ENCODE results near the gene C1orf116.

C1orf116 gene

DNA sequence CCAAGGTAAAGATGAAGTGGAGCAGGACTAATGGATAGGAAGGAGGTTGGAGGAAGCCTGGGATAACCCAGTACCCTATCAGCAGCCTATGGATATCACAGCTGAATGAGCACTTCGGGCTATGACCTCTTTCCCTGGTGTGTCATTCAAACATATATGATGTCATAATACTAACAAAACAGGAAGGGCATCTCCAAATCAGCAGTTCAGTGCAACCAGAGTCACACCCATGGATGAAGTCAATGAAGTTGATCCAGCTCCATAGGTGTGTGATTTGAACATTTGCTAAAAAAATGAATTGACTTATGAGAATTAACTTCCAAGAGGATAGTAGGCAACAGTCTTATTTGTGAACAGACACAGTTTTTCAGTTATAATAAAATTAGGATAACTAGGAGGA, 1.7 kb upstream of the C1orf116 start:
- no peak for DNase-seq

DNA sequence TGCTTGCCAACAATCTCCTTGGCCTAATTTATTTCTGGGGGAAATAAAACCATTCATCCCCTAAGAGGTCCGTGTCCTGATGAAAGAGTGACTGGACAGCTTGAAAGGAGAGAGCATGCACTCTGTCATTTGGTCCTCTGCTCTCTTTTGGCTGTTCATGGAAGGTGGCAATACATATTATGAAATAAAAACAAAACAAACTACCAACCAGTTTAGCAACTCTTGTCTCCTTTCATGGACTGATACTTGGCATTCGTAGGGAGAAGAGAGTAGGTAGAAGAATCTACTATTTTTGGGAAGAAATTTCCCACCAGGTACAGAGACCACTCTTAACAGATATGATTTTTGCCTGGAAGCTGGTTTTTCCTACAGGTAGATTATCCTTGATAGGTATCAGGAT, 746 bp upstream of the C1orf116 start:
- no peak for DNase-seq

DNA sequence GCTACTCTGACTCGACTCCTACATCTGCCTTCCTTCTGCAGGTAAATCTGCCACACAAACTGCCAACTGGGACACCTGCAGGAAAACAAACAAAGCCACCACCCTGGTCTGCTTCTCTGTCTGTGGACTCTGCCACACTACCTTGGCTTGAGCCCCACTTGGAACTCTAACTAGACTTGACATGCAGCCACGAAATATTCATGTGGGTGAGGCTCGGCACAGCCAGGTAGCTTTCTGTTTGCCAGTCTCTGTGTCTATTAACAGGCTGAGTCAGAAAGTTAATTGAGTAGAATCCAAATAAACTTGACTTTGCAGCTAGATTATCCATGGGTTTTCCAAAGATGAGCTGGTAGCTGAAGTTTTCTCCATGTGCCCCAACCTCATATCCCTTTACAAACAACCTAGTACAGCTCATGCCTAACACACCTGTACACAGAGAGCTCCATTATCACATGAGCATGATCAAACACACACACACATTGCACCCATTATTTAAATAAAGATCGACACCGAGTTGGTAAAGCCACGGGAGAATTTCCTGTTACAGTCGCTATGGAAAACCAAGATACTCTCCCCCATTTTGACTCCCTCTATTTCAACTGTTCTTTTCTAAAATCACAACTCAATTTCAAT, 808 bp downstream of the C1orf116 start:
- no peak for DNase-seq

DNA sequence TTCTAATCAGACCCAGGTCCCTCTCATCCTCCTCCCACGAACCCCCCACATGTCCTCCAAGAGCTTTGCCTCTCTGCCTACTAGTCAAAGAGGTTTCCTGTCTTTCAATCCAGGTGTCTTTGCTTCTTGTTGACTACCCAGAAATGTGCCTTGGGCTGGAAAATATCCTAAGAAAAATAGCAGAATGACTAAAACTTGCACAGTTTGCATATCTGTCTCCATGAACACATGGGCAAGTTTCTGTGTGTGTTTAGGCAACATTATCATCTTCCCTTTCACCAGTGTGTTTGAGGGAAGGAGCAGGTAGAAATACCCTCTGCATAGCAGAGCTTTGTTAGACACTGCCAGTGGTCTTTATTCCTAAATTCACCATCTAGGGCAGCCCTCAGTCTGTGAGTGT, 1.5 kb downstream of the C1orf116 start:
- DNase-seq = no peak

DNA sequence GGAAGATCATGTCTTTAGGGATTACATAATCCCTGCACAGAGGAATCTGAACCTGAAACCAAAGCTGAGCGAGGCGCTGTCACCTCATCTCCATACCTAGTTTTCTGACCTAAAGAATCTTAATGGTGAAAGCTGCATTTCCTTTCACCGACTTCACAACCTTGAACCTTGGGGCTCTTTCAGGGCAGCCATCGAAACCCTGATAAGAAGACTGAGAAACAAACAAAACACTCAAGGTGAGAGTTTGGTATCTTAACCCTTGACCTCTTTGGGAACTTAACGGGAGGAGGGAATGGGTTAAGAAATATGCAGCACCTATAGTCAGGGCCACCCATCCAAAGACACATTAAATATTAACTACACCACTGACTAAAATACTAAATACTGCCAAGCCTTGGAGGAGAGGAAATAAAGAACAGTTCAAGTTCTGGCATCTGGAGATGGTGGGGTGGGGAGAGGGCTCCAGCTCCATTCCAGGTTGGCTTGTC, 2.0 kb downstream of the C1orf116 start:
- DNase-seq = no peak

DNA sequence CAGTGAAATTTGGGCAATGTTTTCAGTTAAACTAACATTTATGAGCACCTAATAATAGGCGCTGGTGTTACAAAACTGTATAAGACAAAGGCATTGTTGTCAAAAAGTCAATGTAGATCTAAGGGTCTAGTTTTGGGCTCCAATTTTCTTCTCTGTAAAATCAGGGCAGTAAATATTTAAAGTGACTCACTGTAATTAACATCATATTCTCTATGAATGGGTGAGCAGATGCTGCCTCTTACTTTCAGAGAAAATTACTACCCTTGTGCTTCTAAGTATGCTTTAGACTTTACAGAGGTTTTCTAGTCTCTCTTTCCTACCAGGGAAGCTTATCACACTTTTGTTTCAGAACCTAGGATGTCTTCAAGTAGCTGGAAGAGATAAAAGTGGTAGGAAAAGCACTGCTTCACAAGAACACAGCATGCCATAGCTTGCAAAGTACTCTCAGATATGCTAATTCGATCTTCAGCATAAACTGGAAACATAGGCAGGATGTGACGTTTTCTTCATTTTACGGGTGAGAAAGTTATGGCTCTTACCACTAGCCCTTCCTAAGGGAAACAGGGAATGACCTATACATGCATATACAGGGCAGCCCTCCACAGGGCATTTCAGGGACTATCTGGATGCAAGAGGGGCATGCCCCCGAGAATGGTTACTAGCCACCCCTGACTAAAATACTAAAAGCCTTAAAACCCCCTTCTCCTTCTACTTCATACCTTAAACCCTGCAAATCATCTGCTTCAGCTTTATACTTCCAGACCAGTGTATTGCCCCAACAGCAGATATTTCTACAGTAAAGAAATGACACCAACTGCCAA, 2.6 kb downstream of the C1orf116 start:
- DNase-seq = no peak

DNA sequence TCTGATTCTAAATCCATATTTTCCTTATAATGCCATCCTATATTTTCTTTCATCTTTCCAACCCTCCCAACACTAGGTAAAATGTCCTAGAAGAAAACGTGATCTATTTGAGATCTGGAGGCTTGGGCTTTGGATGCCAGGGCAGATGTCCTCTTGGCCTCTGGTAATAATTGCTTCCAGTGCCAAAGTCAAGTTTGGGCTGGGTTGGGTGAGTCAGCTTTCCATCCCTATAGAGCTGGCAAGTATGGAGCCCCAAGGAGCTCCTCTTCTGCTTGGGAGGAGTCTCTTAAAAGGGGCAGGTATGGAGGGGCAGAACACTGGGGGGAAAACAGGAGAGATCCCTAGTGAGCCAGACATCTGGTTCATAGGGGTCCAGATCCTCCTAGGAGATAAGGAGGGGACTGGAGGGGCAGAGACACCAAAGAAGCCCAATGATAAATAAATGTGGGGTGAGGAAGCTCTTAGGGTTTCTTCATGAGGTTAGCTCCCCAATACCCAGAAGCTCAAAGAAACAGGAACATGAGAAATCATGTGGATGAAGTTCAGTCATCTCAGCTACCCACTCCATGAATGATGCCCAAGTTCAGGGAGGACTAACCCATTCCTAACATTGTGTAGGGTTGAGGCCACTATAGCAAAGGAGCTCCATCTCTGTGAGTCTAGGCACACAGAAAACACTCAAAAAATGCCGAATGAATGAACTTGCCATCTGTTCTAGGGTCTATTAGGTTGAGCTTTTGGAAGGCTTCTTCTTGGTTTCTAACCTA, 3.5 kb downstream of the C1orf116 start:
- DNase-seq = no peak

DNA sequence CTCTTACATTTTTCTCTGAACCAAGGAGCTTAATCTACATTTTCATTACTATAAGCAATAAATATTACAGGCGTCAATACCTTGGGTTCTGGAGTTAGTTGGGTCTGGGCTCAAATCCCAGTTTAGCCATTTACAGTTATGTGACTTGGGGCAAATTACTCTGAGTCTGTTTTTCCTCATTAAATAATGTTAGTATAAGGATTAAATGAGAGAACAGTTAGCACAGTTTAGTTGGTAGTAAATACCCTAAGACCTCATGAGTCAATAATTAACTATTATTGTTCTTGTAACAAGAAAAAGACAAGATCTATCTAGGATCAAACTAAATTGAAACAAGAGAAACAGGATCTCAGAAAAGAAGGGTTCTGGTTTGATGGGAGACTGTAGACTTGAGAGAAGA, 4.6 kb downstream of the C1orf116 start:
- DNase-seq = no peak

DNA sequence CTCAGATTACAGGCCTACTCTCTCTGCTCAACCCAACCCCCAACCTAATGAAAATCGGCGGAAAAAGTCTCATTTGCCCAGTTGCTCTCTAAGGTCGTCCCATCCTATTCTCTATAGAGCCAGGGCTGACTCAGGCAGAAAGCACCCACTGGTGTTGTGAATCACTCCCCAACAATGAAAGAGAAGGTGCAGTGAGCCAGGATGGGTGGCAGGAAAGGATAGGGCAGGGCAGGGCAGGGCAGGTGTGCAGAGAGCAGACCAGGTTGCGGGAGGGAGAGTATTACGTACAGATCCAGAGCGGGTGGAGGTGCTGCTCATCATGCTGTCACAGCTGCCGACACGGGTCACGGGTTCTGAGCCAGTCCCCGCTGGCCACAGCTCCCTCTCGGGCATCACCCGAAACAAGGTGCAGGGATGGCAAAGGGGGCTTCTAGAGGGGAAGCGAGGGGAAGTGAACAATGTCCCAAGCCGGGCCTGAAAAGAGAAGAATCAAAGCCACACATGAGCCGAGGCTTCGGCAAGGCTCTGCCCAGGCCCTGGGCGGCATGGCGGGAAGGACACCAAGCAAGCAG, 5.3 kb downstream of the C1orf116 start:
- no peak for DNase-seq

DNA sequence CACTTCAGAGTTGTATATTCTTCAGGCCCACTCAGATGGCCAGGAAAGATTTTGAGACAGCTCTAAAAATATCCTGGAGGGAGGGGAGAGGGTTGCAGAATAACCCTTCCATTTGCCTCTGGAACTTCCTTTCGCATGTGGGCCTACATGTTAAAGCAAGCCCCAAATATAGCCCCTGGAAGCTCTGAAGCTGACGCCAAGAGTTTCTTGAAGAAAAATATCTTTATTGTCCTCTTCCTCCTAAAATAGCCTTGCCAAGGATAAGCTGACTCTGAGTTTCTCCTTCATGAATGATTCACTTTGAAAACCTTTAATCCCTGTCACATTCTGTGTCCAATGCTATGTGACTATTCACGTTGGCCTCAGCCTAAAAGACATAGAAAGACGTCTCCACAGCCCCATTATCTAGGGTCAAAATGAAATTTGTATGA, 6.4 kb downstream of the C1orf116 start:
- DNase-seq = no peak

DNA sequence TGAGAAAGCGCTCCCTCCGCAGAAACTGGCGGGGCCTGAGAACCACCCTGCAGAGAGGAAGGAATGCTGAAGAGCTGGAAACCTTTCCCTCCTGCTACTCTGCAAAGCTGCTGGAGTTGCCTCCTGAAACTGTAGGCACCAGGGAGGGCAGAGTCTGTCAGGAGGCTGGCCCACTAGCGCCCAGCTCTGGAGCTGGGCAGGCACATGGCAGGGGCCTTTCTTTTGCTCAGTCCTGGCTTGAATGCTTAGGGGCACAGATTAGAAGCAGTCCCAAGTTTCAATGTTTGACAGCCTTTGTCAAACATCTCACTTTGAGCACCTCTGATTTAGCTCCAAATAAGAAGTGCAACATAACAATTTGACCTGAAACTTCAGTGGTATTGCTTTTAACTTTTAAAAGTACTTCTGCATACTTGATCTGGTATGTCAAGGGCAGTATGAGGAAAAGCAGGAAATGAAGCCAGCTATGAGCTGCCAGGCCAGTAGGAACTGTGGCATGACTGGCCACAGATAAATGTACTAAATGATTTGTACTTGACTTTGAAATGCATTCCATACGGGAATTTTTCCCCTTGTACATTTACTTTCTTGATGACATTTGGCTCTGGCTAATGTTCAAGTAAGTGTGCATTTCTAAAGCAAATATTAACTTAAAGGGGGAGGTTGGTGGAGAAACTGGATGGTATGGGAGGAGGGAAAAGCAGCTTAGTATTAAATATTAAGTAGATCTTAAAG, 7.2 kb downstream of the C1orf116 start:
- DNase-seq = no peak

DNA sequence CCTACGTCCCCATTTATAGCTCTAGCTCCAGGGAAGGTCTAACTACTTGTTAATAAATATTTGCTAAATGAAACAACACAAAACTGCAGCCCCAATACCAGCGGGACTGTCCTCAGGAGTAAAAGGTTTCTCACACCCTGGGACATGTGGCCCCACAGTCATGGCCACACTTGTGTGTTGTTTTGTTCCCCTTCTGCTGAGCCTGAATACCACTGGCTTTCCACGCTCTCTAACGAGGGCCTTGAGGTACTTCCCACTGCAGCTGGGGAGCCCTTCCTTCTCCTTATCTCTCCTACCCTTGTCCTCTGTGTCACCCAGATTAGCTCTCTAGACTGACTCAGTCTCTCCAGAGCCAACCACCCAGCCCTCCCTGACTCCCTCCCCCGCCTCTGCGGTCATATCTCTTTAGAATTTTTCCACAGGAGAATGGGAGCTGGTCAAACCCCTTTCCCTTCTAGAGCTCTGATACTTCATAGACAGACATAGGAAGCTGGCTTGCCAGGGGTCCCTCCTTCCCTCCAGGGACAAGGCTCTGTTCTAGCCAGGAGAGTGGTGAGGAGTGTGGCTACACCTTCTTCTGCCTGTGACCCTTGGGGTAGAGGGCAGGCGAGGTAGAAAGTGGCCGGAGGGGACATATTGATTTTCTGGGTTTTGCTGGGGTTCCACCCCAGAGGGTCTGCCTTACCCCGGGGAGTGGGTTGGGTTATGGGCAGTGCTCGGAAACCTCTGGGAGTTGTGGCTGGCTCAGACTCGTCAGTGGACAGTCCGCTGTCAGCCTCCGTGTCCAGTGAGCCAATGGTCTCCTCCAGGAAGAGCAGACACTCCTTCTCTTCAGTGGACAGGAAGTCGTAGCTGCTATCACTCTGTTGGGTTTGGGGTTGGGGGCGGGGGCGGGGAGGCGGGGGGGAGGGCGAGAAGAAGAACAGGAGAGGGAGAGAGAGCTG, 8.1 kb downstream of the C1orf116 start:
- no peak for DNase-seq

DNA sequence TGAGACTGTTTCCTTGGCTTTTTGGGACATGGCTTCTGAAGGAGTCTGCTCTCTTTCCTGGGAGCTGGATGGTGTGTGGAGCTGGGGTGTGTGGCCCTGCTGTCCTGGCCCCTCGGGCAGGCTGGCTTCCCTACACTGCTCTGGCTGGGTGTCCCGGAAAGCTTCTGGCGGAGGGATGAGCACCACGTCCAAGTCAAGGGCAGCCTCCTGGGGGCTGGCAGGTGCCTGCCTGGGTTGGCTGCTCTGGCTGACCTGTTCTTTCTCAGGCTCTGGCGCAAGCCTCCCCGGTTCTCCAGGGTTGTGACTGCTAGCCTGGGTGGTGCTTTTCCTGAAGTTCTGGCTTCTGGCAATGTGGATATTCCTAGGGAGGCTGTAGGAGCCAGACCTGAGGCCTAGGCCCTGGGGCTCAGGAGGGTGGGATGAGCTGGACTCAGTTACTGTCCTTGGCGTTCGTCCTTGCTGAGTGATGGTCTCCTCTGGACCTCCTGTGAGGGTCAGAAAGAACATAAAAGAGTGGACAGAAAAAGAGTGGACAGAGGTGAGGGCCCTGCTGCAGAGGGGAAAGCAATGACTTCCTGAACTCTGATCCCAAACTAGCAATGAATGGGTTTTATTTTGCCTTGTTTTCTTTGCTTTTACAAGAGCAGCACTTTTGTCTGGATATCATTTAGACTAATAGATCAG, 9.4 kb downstream of the C1orf116 start:
- DNase-seq = no peak

DNA sequence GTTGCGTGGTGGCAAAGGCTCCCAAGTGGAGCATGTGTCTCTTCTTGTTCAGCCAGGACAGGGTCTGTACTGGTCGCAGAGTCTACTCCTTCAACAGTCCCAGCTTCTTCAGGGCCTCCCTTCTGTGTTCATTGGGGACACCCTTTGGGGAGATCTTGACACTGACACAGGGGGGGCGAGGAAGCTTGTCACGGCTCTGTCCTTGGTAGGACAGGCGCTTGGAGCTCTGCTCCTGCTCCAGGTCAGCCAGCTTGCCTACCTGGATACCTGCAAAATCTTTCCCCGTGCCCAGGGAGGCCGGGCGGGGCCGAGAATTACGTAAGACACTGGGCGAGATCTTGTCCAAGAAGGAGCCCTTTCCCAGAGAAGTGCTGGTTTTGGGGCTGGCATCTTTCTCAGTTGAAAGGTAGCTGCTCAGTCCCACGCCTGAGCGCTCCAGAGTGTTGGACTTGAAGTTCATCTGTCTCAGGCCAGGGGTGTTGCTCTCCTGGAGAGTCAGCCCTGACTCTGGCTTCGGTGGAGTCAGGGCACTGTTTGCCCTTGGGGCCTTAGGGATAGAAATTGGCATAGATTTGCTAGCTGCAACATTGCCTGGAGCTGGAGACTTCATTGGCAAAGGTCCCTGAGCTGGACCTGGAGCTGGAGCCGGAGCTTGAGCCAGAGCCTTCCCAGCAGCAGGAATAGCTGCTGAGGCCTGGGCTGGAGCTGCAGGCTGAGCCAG, 10.5 kb downstream of the C1orf116 start:
- no peak for DNase-seq

DNA sequence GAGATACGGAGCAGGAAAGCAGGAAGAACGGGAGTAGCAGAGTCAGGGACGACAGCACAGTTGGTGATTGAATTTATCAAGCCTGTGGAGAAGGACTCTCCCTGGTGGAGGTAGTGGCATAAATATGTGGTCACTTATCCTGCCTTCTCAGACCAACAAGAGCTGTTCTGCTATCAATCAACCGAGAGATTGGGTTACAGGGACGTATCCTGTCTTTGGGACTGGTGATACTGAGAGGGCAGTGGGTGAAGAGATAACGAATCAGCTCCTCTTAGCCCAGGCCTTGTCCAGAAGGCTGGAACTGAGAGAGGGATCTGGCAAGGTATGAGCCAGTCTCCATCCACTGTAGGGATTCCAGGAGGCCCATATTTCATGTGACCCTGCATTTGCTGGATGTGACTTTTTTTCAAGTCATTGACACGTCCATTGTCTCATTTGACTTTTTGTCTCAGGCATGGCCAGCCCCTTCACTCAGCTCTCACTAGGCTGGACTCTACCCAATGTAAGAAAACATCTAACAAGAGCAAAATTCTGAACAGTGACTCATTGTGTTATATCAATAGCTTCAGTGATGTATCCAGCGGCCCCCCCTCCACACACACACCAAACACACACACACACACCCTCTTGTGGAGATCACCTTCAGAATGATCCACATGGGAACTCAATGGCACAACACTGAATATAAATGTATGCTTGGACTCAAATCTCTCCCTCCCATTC, 11.3 kb downstream of the C1orf116 start:
- no peak for DNase-seq

DNA sequence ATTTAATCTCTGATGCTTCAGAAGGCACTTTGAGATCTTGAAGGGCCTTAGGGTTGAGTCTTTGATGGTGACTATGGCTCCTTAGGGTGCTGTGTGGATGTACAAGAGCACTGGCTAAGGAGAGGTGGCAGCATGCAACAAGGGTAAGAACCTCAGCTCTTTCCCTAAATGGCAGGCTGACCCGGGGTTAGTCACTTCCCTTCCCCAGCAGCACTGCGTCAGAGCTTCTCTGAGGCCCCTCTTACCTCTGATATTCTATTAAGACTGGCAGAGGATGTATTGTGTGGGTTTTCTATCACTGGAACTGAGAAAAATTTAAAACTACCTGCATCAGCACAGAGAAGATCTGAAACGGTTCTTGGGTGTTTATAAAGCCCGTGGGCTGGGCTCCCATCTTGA, 11.8 kb downstream of the C1orf116 start:
- DNase-seq = no peak

DNA sequence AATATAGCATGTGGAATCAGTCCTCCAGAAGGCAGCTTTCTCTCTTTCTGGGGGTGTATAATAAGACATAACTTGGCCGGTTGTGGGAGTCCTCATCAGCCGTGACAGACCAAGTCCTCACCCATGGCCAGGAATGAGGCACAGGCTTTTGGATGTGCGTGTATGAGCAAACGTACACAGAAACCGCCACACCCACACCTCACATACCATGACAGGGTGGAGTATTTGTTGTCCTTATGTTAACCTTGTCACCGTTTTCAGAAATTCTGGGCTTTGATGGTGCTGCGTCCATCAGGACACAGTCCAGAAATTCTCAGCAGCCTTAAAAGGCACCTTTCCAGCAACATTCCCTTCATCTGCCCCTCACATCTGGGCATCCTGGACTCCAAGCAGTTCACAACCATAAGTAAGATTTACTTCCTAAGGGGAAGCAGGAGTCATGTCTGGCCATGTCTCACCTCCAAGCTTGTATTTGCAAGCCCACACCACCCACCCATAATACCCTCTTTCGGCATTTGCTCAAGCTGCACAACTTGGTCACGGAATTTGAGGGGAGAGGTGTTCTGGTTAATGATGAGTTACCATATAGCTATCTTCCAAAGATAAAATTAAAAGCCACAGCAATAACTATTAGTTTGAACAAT, 12.4 kb downstream of the C1orf116 start:
- DNase-seq = no peak

DNA sequence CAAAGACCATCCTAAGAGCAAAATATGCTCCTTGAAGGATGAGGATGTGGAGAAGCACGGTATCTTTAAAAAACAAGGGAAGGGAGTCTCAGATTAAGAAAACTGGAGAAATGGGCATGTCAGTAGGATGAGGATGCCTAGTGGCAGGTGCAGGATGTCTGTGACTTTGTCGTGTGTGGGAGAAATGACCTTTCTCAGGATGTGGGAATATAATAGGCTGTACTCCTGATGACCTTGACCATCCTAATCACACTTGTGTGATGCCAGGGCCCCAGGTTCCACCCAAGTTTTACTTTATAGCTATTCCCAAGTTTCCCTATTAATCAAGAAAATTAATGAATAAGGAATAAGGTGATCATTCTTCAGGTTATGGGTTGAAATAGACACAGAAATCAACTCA, 12.9 kb downstream of the C1orf116 start:
- DNase-seq = no peak

DNA sequence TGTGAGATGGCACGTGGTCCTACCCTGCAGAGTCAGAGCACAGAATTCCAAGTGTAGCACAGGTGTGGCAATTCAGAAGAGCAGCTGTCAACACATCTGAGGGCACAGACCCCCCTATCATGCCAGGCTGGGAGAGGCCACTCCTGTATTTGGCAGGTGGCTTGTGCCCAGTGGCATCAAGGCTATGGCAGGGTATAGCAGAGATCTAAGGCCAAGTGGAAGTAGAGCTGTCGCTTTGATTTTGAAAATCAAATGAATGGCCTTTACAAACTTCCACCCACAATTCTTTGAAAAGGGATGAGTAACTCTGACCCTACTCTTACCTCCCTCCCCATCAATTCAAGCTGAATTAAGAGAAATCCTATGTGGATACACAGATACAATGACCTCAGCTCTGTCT, 13.4 kb downstream of the C1orf116 start:
- DNase-seq = no peak

Data from KG1 (cell line).